IMR-90 (cell line): ENCODE measurements around the gene L1TD1. TPM values are rescaled to one million over a fixed set of nuclear protein-coding genes. Genes with fewer than 3 reads are reported as not detected.
"Not testable (repeated sequence)": the region's sequence is repeated elsewhere in the genome, so short reads cannot be mapped to it uniquely, and the experiment has no call there.

Source experiments
- ATAC-seq: fragments of 200-7000 bp; cut with Tn5 transposase; 2 replicates; pipeline ENCODE4 v1.9.1; 2020; ENCODE audit warnings: low read depth, mild to moderate bottlenecking, moderate library complexity
- BruUV-seq: library from RNA; stranded (reverse); fragments of 400-500 nt; replicated peaks from 2 replicates; lab custom pipeline; 2021; lab: Mats Ljungman, UMichigan
- CTCF ChIA-PET: fragments of 300-600 bp; formaldehyde crosslinking; extraction: SDS; loops from one replicate; lab custom pipeline; 2021; ENCODE audit warnings: antibody characterized with exemption; lab: Yijun Ruan, JAX
- POLR2A ChIA-PET: fragments of 300-600 bp; sonication (Branson Sonifier 250); formaldehyde crosslinking; loops from one replicate; lab custom pipeline; 2022; ENCODE audit warnings: antibody characterized with exemption; ENCODE audit not compliant: unreplicated experiment; lab: Charles Lee
- DNase-seq: peaks from one replicate; pipeline ENCODE4 v3.0.0; 2013
- H2AFZ ChIP-seq: replicated peaks from 2 replicates; pipeline ENCODE3; 2013; ENCODE audit warnings: low read length, mild to moderate bottlenecking; ENCODE audit not compliant: poor library complexity
- H2AK5ac ChIP-seq: 2 replicates; pipeline ENCODE4 v1.6.1; 2013; ENCODE audit warnings: low read depth, low read length, inconsistent platforms
- H2AK9ac ChIP-seq: replicated peaks from 2 replicates; pipeline ENCODE3; 2013; ENCODE audit warnings: mild to moderate bottlenecking, low read depth, low read length, moderate library complexity; ENCODE audit not compliant: poor library complexity
- H2BK120ac ChIP-seq: 2 replicates; pipeline ENCODE4 v1.6.1; 2013; ENCODE audit warnings: low read depth, low read length, inconsistent platforms
- H2BK15ac ChIP-seq: 3 replicates; pipeline ENCODE4 v1.6.1; 2013; ENCODE audit warnings: low read depth, low read length, inconsistent platforms
- H2BK20ac ChIP-seq: 2 replicates; pipeline ENCODE4 v1.6.1; 2013; ENCODE audit warnings: low read depth, mild to moderate bottlenecking, inconsistent platforms, low read length, moderate library complexity
- H2BK5ac ChIP-seq: 2 replicates; pipeline ENCODE4 v1.6.1; 2013; ENCODE audit warnings: mild to moderate bottlenecking, low read depth, low read length, inconsistent platforms; ENCODE audit not compliant: poor library complexity, severe bottlenecking
- H3K14ac ChIP-seq: replicated peaks from 2 replicates; pipeline ENCODE4 v1.6.1; 2013; ENCODE audit warnings: low read depth, low read length, inconsistent platforms
- H3K18ac ChIP-seq: 2 replicates; pipeline ENCODE4 v1.6.1; 2013; ENCODE audit warnings: low read depth, low read length, control low read depth
- H3K23ac ChIP-seq: 2 replicates; pipeline ENCODE4 v1.6.1; 2013; ENCODE audit warnings: low read depth, low read length, inconsistent platforms
- H3K27ac ChIP-seq: 2 replicates; pipeline ENCODE4 v1.5.1; 2013; ENCODE audit warnings: mild to moderate bottlenecking, control low read depth, low read length; ENCODE audit not compliant: insufficient read depth
- H3K27me3 ChIP-seq: 2 replicates; pipeline ENCODE4 v1.6.1; 2013; ENCODE audit warnings: low read length; ENCODE audit not compliant: control insufficient read depth, insufficient read depth
- H3K36me3 ChIP-seq: 2 replicates; pipeline ENCODE4 v1.6.1; 2013; ENCODE audit warnings: low read length, mixed read lengths; ENCODE audit not compliant: control insufficient read depth, insufficient read depth
- H3K4ac ChIP-seq: 2 replicates; pipeline ENCODE4 v1.6.1; 2013; ENCODE audit warnings: low read depth, low read length, inconsistent platforms
- H3K4me1 ChIP-seq: 2 replicates; pipeline ENCODE4 v1.6.1; 2013; ENCODE audit warnings: low read length, mixed read lengths; ENCODE audit not compliant: control insufficient read depth, insufficient read depth
- H3K4me2 ChIP-seq: 2 replicates; pipeline ENCODE4 v1.6.1; 2013; ENCODE audit warnings: low read depth, mild to moderate bottlenecking, control low read depth, low read length, moderate library complexity
- H3K4me3 ChIP-seq: 2 replicates; pipeline ENCODE4 v1.5.1; 2013; ENCODE audit warnings: low read depth, mild to moderate bottlenecking, control low read depth, low read length, moderate library complexity; ENCODE audit not compliant: insufficient read depth
- H3K56ac ChIP-seq: 2 replicates; pipeline ENCODE4 v1.6.1; 2013; ENCODE audit warnings: low read length, inconsistent platforms; ENCODE audit not compliant: insufficient read depth; ENCODE audit errors: extremely low read depth
- H3K79me1 ChIP-seq, 2 experiments: 2 replicates each; pipeline ENCODE4 v1.6.1; 2013; ENCODE audit warnings: low read length in 2 of 2, inconsistent platforms in 1 of 2, low read depth in 1 of 2
- H3K9ac ChIP-seq: 2 replicates; pipeline ENCODE4 v1.6.1; 2013; ENCODE audit warnings: low read depth, low read length, control low read depth
- H3K9me1 ChIP-seq: 2 replicates; pipeline ENCODE4 v1.6.1; 2013; ENCODE audit warnings: low read length, inconsistent platforms; ENCODE audit not compliant: insufficient read depth
- H3K9me3 ChIP-seq: 2 replicates; pipeline ENCODE4 v1.6.1; 2013; ENCODE audit warnings: low read length; ENCODE audit not compliant: control insufficient read depth, insufficient read depth
- H4K20me1 ChIP-seq: 2 replicates; pipeline ENCODE4 v1.6.1; 2013; ENCODE audit warnings: low read length, inconsistent platforms; ENCODE audit not compliant: insufficient read depth
- H4K5ac ChIP-seq: 2 replicates; pipeline ENCODE4 v1.6.1; 2013; ENCODE audit warnings: mild to moderate bottlenecking, low read depth, low read length, control low read depth
- H4K8ac ChIP-seq, 2 experiments: 2 replicates each; pipeline ENCODE4 v1.6.1; 2013; ENCODE audit warnings: low read depth in 2 of 2, low read length in 2 of 2, control low read depth in 1 of 2, inconsistent platforms in 1 of 2
- H4K91ac ChIP-seq: 2 replicates; pipeline ENCODE4 v1.6.1; 2013; ENCODE audit warnings: low read depth, low read length, inconsistent platforms; ENCODE audit not compliant: insufficient read depth
- WGBS, 2 experiments: methylation state at CpG; one replicate each; pipeline versions ENCODE4 v1.1.5 to v1.1.7; 2013; ENCODE audit warnings: missing lambda C conversion rate in 2 of 2; ENCODE audit not compliant: insufficient read length in 1 of 2; ENCODE audit errors: extremely low coverage in 2 of 2; 5-methylcytosine and 5-hydroxymethylcytosine counted together
- dilution Hi-C: fragments of 300-500 bp; cut with HindIII; formaldehyde crosslinking; loops from one replicate; pipeline ENCODE4 v1.14.3; 2018; ENCODE audit warnings: low sequenced_read_pairs; ENCODE audit not compliant: unreplicated experiment
- in situ Hi-C: fragments of 300-500 bp; cut with MboI; formaldehyde crosslinking; loops from 3 replicates; pipeline ENCODE4 v1.14.3; 2019; ENCODE audit warnings: low sequenced_read_pairs, inconsistent platforms, mixed read lengths
- intact Hi-C: fragments of 100-400 bp; cut with micrococcal nuclease; formaldehyde crosslinking; loops from 2 replicates; pipeline ENCODE4 v1.10.0; 2022
- polyA plus RNA-seq, 3 experiments: library from polyadenylated mRNA; depleted of rRNA; stranded (reverse); fragments of >200 nt; gene quantifications; 2 replicates each; pipeline ENCODE4 v1.2.3, GENCODE V29; 2012; ENCODE audit warnings: low replicate concordance in 1 of 3
- total RNA-seq: library from RNA; depleted of rRNA; stranded (reverse); fragments of >200 nt; gene quantifications from 2 replicates; pipeline ENCODE4 v1.2.3, GENCODE V29; 2012

L1TD1 gene
- total and polyA plus RNA-seq, 2 of the 4 experiments (the other 2 are of a cell fraction): not detected

DNA sequence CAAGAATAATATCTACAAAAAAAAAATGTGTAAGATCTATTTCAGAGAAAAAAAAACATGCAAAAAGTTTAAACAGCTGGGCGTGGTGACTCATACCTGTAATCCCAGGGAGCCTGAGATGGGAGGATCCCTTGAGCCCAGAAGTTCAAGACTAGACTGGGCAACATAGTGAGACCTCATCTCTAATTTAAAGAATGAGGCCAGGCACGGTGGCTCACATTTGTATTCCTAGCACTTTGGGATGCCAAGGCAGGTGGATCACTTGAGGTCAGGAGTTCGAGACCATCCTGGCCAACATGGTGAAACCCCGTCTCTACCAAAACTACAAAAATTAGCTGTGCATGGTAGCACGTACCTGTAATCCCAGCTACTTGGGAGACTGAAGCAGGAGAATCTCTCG, 9.4 kb upstream of the L1TD1 start:
- H2BK5ac ChIP-seq, H3K27me3 ChIP-seq, H3K18ac ChIP-seq, H4K20me1 ChIP-seq, BruUV-seq, dilution Hi-C loops, POLR2A ChIA-PET, H4K91ac ChIP-seq, H3K14ac ChIP-seq, H3K4me1 ChIP-seq, H3K23ac ChIP-seq, H3K4me3 ChIP-seq, H3K9me1 ChIP-seq, H2BK15ac ChIP-seq, H4K8ac ChIP-seq, DNase-seq, ATAC-seq, H2BK120ac ChIP-seq, H2AK9ac ChIP-seq, H2BK20ac ChIP-seq, H3K79me1 ChIP-seq, H3K56ac ChIP-seq, H2AK5ac ChIP-seq, H3K4me2 ChIP-seq, H4K5ac ChIP-seq, H3K27ac ChIP-seq, H3K4ac ChIP-seq, H3K36me3 ChIP-seq, H3K9ac ChIP-seq, H2AFZ ChIP-seq, intact Hi-C loops, H3K9me3 ChIP-seq: not testable (repeated sequence)
- CTCF ChIA-PET: interaction anchor here (0.7 to 0.9 kb wide), 2 partner anchors 9 to 16 kb away, joined by 3 to 7 read pairs; no protein-coding TSS in a partner anchor
- no CpG with 5 or more reads among the region's 6 CpGs for WGBS, 2 experiments
- in situ Hi-C loops: loop anchor here (25.0 kb wide), 1 partner anchor 552 kb away; no protein-coding TSS in a partner anchor
